ENCODE measurements around the gene PCSK5. TPM values are rescaled to one million over a fixed set of nuclear protein-coding genes. Genes with fewer than 3 reads are reported as not detected.

PCSK5 gene
- total RNA-seq, 1 experiment from 2014 or later: 0.17 TPM

- intact Hi-C loops (cut with micrococcal nuclease; ENCODE audit: unreplicated experiment): loop anchor here (5.0 kb wide), 1 partner anchor 52 kb away; no protein-coding TSS in a partner anchor
Observed at GRCh38 chr9:76188905-76189304, 298.4 kb downstream of the PCSK5 start.

GRCh38 chr9:76191493-76191892 lies 301.0 kb downstream of the PCSK5 start:
- Histone ChIP-seq H3K36me3 (ENCODE audit: insufficient read depth, low read length, poor library complexity, severe bottlenecking) (no peaks in the 10 kb centered on the region), H3K4me3 (ENCODE audit: low read depth, low read length, poor library complexity, severe bottlenecking) (no peak overlapping the region), H3K27ac (ENCODE audit: low read depth, low read length, poor library complexity, severe bottlenecking) (no peak overlapping the region), H3K27me3 (replicated peaks; ENCODE audit: insufficient read depth, low read depth, low read length, poor library complexity) (peaks cover 32% of the 10 kb centered on the region), H3K9me3 (ENCODE audit: low read depth, low read length, poor library complexity, severe bottlenecking) (no peaks in the 10 kb centered on the region), H3K4me1 (ENCODE audit: insufficient read depth, low read length, poor library complexity, severe bottlenecking) (no peaks in the 10 kb centered on the region)
- BruUV-seq (replicated peaks): no TSS peak
- TF ChIP-seq EZH2 (IDR thresholded peaks at IDR 0.05; ENCODE audit: borderline replicate concordance, low read depth, low read length, poor library complexity, severe bottlenecking): no peak
- no peak for TF ChIP-seq CTCF (conservative IDR thresholded peaks at IDR 0.05; ENCODE audit: low read depth, low read length)
- intact Hi-C loops (cut with micrococcal nuclease; ENCODE audit: unreplicated experiment): no loop called here
- POLR2A ChIA-PET (ENCODE audit: low non-redundant PET): no interaction called here
- no peak for DNase-seq (ENCODE audit: low spot score)
- CTCF ChIA-PET: no interaction called here

More at GRCh38 chr9:76188905-76189304, 298.4 kb downstream of the PCSK5 start:
- Histone ChIP-seq H3K36me3 (ENCODE audit: insufficient read depth, low read length, poor library complexity, severe bottlenecking) (no peaks in the 10 kb centered on the region), H3K27me3 (replicated peaks; ENCODE audit: insufficient read depth, low read depth, low read length, poor library complexity) (peaks cover 39% of the 10 kb centered on the region), H3K9me3 (ENCODE audit: low read depth, low read length, poor library complexity, severe bottlenecking) (no peaks in the 10 kb centered on the region), H3K27ac (ENCODE audit: low read depth, low read length, poor library complexity, severe bottlenecking) (no peak overlapping the region), H3K4me1 (ENCODE audit: insufficient read depth, low read length, poor library complexity, severe bottlenecking) (no peaks in the 10 kb centered on the region), H3K4me3 (ENCODE audit: low read depth, low read length, poor library complexity, severe bottlenecking) (no peak overlapping the region)
- no TSS peak for BruUV-seq (replicated peaks)
- DNase-seq (ENCODE audit: low spot score): no peak
- TF ChIP-seq EZH2 (IDR thresholded peaks at IDR 0.05; ENCODE audit: borderline replicate concordance, low read depth, low read length, poor library complexity, severe bottlenecking): no peak
- no peak for TF ChIP-seq CTCF (conservative IDR thresholded peaks at IDR 0.05; ENCODE audit: low read depth, low read length)
- ChIA-PET POLR2A (ENCODE audit: low non-redundant PET) (no interaction called here), CTCF (no interaction called here)

- intact Hi-C loops (cut with micrococcal nuclease; ENCODE audit: unreplicated experiment): no loop called here
- Histone ChIP-seq H3K9me3 (ENCODE audit: low read depth, low read length, poor library complexity, severe bottlenecking) (no peaks in the 10 kb centered on the region), H3K27me3 (replicated peaks; ENCODE audit: insufficient read depth, low read depth, low read length, poor library complexity) (peaks cover 31% of the 10 kb centered on the region), H3K4me3 (ENCODE audit: low read depth, low read length, poor library complexity, severe bottlenecking) (no peak overlapping the region), H3K36me3 (ENCODE audit: insufficient read depth, low read length, poor library complexity, severe bottlenecking) (no peaks in the 10 kb centered on the region), H3K4me1 (ENCODE audit: insufficient read depth, low read length, poor library complexity, severe bottlenecking) (no peaks in the 10 kb centered on the region), H3K27ac (ENCODE audit: low read depth, low read length, poor library complexity, severe bottlenecking) (no peak overlapping the region)
- no peak for DNase-seq (ENCODE audit: low spot score)
- BruUV-seq (replicated peaks): no TSS peak
- POLR2A ChIA-PET (ENCODE audit: low non-redundant PET): no interaction called here
- TF ChIP-seq CTCF (conservative IDR thresholded peaks at IDR 0.05; ENCODE audit: low read depth, low read length): no peak
- CTCF ChIA-PET: no interaction called here
Observed at GRCh38 chr9:76192013-76192412, 301.5 kb downstream of the PCSK5 start.

Measured in A673 (cell line).